T-helper 2 cell (primary cell): Measurements from ENCODE around the gene S100A10.

Source experiments
- DNase-seq, 5 experiments: peaks; one replicate each; pipeline versions ENCODE4 v3.0.0 to v3.0.0-alpha.2; 2012 to 2022
- total RNA-seq, 2 donors: gene quantifications; one replicate each; lab custom pipeline; 2026; lab: John Stamatoyannopoulos, UW

The S100A10 gene
- 72.3 to 81.2 reads per million in 2 donors for total RNA-seq

DNA sequence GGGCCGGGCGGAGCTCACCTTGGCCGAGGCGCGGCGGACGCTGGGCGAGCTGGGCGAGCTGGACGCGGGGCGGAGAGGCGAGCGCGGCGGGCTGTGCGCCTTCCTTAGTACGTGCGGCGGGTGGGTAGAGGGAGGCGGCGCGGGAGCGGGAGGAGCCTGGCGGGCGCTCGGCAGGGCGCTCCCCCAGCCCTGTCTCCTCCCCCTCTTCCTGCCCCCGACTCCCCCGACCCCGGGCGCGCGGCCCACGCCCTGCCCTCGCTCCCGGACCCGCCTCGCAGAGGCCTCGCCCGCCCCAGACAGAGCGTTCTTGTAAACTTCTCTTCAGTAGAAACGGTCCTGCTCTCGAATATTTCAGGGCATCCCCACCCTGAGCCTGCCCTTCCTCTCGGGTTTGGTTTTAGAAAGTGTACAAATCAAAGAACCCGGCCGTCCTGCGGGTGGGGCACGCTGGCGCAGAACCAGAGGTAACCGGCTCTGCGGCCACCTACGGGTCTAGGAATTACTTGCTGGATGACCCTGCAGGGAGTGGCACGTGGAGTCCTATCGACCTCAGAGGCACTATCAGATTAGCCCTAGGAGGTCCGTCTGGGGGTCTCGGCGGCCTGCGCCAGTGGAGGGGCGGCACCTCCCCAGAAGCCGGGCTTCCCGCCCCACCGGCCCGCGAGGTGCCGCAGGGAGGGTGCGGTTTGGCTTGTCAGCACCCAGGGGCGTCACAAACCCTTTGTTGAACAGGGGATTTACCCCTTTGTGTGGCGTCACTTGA is at the start of gene S100A10:
Gene S100A10, minus strand, starts transcription at position 126 of the 763 bp plus-strand sequence. CDS start 7,629 bp downstream, outside the sequence.
- DNase-seq = peak; percentile 51 to 89 (median 76)

DNA sequence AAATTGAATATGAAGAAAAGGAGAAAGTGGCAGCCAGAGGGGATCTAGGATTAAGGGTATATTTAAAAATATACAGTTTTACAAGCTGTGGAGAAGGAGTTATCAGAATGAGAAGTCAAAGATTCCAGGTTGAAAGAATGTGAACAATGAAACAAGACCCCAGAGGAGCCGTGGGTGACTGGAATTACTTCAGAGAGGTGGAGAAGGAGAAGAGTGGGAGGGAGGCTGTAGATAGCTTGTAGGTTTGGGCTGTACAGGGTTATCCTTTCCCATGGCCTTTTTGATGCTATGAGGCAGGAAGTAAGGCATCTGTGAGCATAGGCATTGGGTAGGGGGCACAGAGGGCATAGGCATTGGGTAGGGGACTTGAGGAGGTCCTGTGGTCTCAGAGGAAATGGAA is 48.4 kb upstream of the S100A10 start:
- DNase-seq = no peak

DNA sequence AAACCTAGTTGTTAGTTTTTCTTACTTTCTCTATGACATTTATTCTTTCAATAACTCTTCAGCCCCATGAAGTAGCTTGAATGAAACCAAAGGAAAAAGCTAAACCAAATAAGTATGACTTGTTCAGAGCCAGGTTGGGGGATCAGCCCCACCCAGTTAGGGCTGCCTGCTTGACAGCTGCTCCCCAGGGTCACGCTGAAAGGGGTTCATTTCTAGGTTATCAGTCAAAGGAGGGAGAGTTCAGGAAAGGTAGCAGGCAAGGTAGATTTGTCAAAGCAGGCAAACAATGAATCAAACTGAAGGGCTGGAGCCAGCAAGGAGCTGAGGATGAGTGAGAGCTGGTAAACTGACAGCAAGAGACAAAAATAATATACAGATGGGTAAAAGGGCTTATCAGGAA is 46.2 kb upstream of the S100A10 start:
- no peak for DNase-seq

GRCh38 chr1:152039461-152039860 is 45.8 kb upstream of the S100A10 start:
- DNase-seq = no peak

DNA sequence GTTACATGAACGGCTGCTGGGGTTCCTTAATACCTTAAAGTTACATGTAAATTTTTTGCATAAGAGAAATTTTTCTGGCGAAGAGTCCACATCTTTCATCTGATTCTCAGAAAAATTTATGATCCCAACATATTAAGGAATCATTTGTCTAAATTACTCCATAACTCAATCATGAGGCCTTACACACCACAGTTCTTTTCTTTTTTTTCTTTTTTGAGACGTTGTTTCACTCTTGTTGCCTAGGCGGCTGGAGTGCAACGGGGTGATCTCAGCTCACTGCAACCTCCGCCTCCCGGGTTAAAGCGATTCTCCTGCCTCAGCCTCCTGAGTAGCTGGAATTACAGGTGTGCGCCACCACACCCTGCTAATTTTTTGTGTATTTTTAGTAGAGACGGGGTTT is 45.2 kb upstream of the S100A10 start:
- no peak for DNase-seq

- peak; percentile 39 to 83 (median 59) for DNase-seq
Observed at GRCh38 chr1:152036267-152037216, 42.9 kb upstream of the S100A10 start, which contains the start of gene S100A11. TSS of gene S100A11 (minus strand) at chr1:152037004. CDS start at chr1:152036915, 89 bp downstream.

DNA sequence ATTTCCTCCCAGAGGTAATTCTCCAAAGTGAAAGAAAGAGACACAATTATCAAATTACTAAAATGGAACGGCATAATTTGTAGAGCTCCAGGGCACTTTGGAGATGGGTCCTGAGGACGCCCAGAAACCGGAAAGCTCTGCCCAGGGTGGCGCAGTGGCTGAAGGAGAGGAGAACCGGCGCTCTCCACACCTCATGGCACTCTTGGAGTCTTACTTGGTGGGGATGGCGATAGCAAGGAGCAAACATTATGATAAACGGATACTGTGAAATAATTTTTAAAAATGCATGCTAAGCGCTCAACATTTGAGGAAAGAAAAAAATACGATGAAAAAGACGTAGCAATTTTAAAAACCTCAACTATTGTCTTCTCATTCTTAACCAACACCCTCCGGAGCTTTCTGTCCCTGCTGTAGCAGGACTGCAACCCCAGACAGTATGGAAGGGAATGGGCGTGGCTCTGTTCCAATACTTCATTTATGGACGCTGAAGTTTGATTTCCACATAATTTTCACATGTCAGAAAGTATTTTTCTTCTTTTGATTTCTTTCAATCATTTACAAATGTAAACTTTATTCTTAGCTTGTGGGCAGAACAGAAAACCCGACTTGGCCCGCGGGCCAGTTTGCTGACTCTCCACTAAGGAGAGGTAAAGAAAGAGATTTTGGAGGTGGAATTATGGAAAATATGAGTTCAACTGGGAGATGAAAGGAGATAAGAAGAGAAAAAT is 42.0 kb upstream of the S100A10 start:
- DNase-seq = peak in 1 of 5 experiments; percentile 61

DNA sequence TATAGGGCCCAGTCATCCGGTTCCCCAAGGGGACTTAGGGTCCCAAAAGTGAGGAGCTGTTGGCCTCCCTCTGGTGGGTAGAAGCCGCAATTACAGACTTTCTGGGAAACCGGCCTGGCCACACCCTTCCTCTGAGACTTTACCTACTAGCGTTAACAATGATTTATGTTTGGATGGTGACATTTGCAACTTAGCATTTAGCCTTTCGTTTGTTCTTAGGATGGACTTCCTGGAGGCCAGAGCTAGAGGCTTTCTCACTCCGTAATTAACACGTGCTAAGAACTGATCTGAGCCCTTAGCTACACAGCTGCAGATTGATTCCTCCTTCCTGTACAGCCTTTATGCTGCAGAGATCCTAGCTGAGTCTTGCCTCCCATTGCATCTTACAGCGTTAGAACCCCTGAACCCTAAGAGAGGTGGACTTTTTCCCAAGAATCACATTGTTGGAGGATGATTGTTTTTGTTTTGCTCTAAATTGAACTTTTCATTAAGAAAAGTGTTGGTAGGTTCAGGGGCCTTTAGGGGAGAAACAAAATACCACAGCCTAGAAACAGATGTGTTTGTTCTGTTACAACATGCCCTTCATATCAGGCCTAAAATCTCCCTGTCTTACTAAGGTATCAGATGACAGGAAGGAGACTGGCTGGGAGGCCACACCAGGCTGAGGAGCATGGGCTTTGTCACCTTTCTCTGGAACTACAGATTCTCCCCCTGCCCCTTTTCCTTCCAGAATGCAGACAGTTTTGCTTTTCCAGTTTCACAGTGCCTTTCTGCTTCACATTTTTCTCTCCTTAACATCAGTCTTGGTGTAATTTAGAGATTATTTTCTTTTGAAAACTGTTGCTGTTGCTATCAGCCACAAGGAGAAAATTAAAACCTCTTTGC is 41.2 kb upstream of the S100A10 start:
- peak in 4 of 5 experiments; percentile 42 to 92 (median 64) for DNase-seq

GRCh38 chr1:152034324-152034653 is 40.6 kb upstream of the S100A10 start:
- DNase-seq = no peak

DNA sequence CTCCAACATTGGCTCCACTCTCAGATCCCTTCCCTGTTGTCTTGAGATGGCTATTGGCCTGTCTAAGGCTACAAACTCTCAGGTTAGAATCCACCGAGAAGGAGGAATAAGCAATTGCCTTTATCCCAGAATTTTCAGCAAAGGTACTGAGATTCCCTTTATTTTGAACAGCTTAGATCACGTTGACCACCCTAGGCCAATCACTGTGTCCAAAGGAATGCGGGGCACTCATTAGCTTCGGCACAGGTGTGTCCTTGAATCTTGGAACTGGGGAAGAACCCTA is 36.2 kb upstream of the S100A10 start:
- DNase-seq = no peak

DNA sequence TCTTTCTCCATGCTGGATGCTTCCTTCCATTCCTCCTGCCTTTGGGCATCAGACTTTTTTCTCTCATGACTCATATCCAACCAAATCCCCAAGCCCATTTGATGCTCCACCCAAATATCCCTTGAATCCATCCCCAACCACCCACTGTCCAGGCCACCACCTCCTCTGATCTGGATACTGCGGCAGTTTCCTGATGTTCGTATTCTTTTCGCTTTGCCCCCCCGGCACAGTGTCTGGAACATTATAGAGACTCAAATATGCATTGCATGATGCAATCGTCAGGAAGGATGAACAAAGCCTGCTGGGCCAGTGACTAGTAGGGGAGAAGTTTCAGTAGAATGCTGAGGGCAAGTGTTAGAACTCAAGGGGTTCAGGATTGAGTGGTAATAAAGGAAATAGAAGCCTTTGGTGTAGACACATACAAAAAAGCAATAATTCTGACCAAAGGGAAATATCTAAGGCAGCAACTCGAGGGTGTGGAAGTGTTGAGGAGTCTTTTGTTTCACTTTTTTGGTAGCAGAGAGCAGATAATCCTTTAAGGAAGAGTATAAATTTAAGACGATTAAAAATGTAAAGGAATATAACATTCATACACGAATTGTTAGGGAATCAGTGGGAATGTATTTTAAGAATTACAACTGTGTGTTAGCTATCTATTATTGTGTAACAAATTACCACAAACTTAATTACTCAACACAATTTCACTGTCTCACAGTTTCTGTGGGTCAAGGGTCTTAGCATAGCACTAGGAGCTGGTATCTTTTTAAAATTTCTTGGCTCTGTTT is 35.7 kb upstream of the S100A10 start:
- no peak for DNase-seq

GRCh38 chr1:152026895-152027294 is 33.2 kb upstream of the S100A10 start:
- no peak for DNase-seq

GRCh38 chr1:152024223-152024622 is 30.6 kb upstream of the S100A10 start:
- DNase-seq = no peak

- DNase-seq = no peak
Observed at GRCh38 chr1:152023221-152023620, 29.6 kb upstream of the S100A10 start.

DNA sequence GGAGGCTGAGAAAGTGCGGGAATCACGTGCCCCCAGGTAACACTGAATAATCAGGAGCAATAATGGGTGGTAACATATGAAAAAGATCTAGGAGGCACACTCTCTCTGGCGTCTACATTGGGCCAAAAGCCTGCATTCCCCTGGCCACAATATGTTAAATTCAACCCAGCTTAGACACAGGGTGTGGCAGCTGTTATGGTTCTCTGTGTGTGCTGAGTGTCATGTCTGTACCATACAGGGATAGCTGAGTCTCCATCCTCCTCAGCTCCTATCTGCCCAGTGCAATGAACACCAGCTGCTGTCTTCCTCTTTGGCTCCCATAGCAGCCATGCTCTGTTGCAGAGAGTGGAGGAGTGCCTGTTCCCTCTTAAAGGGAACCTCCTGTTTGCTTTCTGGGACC is 28.8 kb upstream of the S100A10 start:
- DNase-seq = no peak

- DNase-seq = no peak
Observed at GRCh38 chr1:152021569-152021968, 27.9 kb upstream of the S100A10 start.

DNA sequence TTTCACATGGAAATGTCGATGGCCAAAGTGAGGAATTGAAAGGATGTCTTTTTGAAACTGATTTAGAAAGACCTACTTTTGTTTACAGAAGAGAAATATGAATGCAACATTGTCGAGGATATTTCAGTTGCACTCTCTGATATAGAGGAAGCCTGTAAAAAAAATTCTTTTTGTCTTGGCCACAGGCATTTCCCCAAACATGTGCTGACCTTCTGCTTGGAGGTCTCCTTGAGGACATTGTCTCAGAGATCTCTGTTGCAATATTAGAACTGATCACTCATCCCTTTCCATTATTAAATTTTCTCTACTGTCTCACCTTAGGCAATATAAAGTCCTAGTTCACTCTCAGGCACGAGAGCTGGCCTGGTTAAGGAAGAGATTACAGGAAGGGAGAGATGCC is 27.2 kb upstream of the S100A10 start:
- no peak for DNase-seq

DNA sequence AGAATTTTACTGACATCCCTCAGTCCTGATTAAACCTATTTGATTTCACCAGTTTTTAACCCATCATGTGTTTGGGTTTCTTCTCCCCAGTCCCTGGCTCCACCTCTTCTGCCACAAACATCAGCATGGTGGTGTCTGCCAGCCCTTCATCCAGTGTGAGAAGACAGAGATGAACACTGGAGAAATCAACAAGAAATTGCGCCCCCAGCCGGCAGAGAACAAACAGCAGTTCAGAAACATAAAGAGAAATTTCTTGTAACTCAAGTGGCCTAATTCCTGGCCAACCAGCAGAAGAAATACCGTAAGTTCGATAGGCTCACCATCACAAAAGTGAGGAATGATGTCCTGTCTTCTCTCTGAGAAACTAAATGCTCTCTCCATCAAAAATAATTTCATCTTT is 24.9 kb upstream of the S100A10 start:
- peak in 1 of 5 experiments; percentile 48 for DNase-seq

GRCh38 chr1:152015766-152016165 is 22.1 kb upstream of the S100A10 start:
- DNase-seq = no peak

- DNase-seq = no peak
Observed at GRCh38 chr1:152014943-152015342, 21.3 kb upstream of the S100A10 start.

DNA sequence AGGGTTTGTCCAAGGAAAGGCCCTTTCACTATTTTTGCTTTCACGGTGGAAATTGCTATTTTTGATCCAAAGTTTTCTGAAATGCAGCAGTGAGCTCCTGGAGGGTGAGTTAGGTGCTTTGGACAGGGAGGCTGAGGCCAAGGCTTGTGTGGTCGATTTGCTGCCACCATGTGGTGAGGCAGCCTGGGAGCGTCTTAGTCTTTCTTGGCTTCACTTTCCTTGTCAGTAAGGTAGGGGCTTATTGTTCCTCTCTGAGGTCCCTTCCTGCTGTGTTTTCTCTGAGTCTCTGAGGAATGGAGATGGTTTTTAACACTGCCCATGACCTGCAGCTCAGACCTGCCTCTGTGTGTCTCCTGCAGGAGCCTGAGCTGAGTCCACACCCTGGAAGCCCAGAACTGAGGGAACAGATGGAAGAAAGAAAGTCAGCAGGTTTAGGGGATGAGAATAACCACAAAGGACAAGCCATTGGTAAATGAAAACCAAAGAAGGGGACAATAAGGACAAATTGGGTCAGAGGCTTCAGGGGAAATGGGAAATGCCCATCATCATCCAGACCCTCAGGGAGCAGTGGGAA is 20.1 kb upstream of the S100A10 start:
- DNase-seq = peak in 2 of 5 experiments; percentile 17 to 58
